Measurements from ENCODE around the gene DDX51.

DNA sequence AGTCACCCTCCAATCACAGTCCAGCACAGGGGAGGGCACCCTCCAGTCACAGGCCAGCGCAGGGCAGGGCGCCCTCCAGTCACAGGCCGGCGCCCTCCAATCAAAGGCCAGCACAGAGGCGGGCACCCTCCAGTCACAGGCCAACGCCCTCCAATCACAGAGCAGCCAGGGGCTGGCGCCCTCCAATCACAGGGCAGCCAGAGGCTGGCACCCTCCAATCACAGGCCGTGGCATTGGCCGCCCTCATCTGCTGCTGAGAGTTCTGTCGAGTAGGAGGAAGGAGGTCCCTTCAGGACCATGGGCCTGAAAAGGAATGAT is 26.6 kb downstream of the DDX51 start:
- TF ChIP-seq CTCF (conservative IDR thresholded peaks at IDR 0.05; ENCODE audit: low read depth, low read length) (no peak), MAFK (IDR thresholded peaks at IDR 0.05; ENCODE audit: low read depth, low read length) (no peak), BHLHE40 (IDR thresholded peaks at IDR 0.05; ENCODE audit: low read depth, low read length) (no peak), RCOR1 (IDR thresholded peaks at IDR 0.05; ENCODE audit: insufficient replicate concordance, low read length) (no peak), FOS (IDR thresholded peaks at IDR 0.05; ENCODE audit: low read depth, low read length) (no peak), RFX5 (IDR thresholded peaks at IDR 0.05; ENCODE audit: low read depth, low read length) (no peak), POLR2A (IDR thresholded peaks at IDR 0.05; ENCODE audit: low read depth, low read length) (no peak), CEBPB (IDR thresholded peaks at IDR 0.05; ENCODE audit: low read depth, low read length) (no peak), SMC3 (IDR thresholded peaks at IDR 0.05; ENCODE audit: low read depth, low read length) (no peak), NFE2L2 (IDR thresholded peaks at IDR 0.05; ENCODE audit: low read depth, low read length) (no peak), RAD21 (IDR thresholded peaks at IDR 0.05; ENCODE audit: low read length) (no peak)
- TF ChIP-seq, protein P1, sequence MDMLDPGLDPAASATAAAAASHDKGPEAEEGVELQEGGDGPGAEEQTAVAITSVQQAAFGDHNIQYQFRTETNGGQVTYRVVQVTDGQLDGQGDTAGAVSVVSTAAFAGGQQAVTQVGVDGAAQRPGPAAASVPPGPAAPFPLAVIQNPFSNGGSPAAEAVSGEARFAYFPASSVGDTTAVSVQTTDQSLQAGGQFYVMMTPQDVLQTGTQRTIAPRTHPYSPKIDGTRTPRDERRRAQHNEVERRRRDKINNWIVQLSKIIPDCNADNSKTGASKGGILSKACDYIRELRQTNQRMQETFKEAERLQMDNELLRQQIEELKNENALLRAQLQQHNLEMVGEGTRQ (IDR thresholded peaks at IDR 0.05; ENCODE audit: low read depth, low read length): no peak
